H1 (cell line): ENCODE data around the gene MAGEC2. TPM values are rescaled to one million over a fixed set of nuclear protein-coding genes. Genes with fewer than 3 reads are reported as not detected.

Experiments used
- CREB1 ChIP-seq: IDR thresholded peaks from 2 replicates; pipeline ENCODE4 v1.6.1; 2012; ENCODE audit warnings: inconsistent platforms
- JUND ChIP-seq: IDR thresholded peaks from 2 replicates; pipeline ENCODE4 v1.6.1; 2011; ENCODE audit warnings: mild to moderate bottlenecking, improper control_type of control experiment, low read length
- polyA plus RNA-seq, 7 experiments: library from polyadenylated mRNA; depleted of rRNA in 3 of 7; stranded (reverse) in 5 of 7; unstranded in 2 of 7; fragments of >200 nt in 5 of 7; fragments of 200-250 nt in 2 of 7; gene quantifications; 1 replicate in 5 of 7; 2 replicates in 1 of 7; 4 replicates in 1 of 7; pipeline versions ENCODE4 v1.2.1 to v1.2.3, GENCODE V29; 2011 to 2013; ENCODE audit warnings: missing spikeins in 2 of 7, mixed read lengths in 2 of 7
- total RNA-seq: library from RNA; stranded (reverse); fragmentation: NEBNext Ultra II Directional; extraction: Animal tissue kit (Norgen Biotek cat#: 25700); gene quantifications from 2 replicates; pipeline ENCODE4 v1.2.1, GENCODE V29; 2021

MAGEC2 gene
- total and polyA plus RNA-seq, 2 of the 8 experiments (the other 6 are each of a cell fraction or from before 2014, with no cell fraction given), result not detected

DNA sequence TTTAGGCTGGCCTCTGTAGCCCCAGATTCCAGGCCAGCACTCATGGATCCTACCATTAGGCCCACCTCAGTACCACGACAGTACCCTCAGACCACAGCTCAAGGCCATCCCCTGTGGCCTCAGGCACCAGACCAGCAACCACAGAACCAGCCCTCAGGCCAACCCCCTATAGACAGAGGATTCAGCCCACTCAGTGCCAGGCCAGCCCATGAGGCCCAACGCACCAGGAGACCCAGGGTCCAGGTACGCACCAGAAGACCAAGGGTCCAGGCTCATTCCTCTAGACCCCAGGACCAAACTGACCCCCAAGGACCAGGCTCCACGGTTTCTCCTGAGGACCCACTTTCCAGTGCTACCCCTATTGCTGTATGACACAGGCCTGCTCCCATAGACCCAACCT is 39.5 kb upstream of the MAGEC2 start (continued):
- TF ChIP-seq CREB1 (no peak), JUND (no peak)
